OCI-LY3 (cell line): Measurements from ENCODE around the gene UMPS.

ENCODE experiments used
- H2AFZ ChIP-seq: fragments of 200-600, 300-600 bp; shearing (Covaris generic); 2 replicates; pipeline ENCODE4 v1.6.0; 2014; ENCODE audit warnings: antibody characterized with exemption, low read depth, low read length
- H3K27ac ChIP-seq: fragments of 200-600, 300-600 bp; sonication (generic); 2 replicates; pipeline ENCODE4 v1.5.1; 2014; ENCODE audit warnings: mild to moderate bottlenecking, low read length, moderate library complexity, mixed read lengths
- H3K27me3 ChIP-seq: fragments of 200-600, 300-600 bp; sonication (generic); 2 replicates; pipeline ENCODE4 v1.6.1; 2014; ENCODE audit warnings: low read depth, low read length, mixed read lengths
- H3K36me3 ChIP-seq: fragments of 200-600, 300-600 bp; sonication (generic); replicated peaks from 2 replicates; pipeline ENCODE3; 2014; ENCODE audit warnings: low read depth, low read length, mixed read lengths
- H3K4me1 ChIP-seq: fragments of 300-600, 200-600 bp; sonication (generic); 2 replicates; pipeline ENCODE4 v1.6.1; 2014; ENCODE audit warnings: low read length, mixed read lengths
- H3K4me2 ChIP-seq: fragments of 200-600, 300-600 bp; sonication (generic); 2 replicates; pipeline ENCODE4 v1.6.1; 2014; ENCODE audit warnings: low read length, mixed read lengths
- H3K4me3 ChIP-seq: fragments of 300-600, 200-600 bp; sonication (generic); 2 replicates; pipeline ENCODE4 v1.5.1; 2014; ENCODE audit warnings: antibody characterized with exemption, mild to moderate bottlenecking, low read length, moderate library complexity
- H3K79me2 ChIP-seq: fragments of 300-600, 200-600 bp; shearing (Covaris generic); 2 replicates; pipeline ENCODE4 v1.6.1; 2014; ENCODE audit warnings: mild to moderate bottlenecking, low read length, mixed read lengths
- H3K9ac ChIP-seq: fragments of 300-600, 200-600 bp; shearing (Covaris generic); 2 replicates; pipeline ENCODE4 v1.6.0; 2014; ENCODE audit warnings: mild to moderate bottlenecking, low read length, moderate library complexity
- H3K9me3 ChIP-seq: fragments of 200-600, 300-600 bp; shearing (Covaris generic); 2 replicates; pipeline ENCODE4 v1.6.1; 2014; ENCODE audit warnings: low read length, mixed read lengths; ENCODE audit not compliant: insufficient read depth
- H4K20me1 ChIP-seq: fragments of 200-600, 300-600 bp; sonication (generic); 2 replicates; pipeline ENCODE4 v1.6.1; 2016; ENCODE audit warnings: low read length, mixed read lengths; ENCODE audit not compliant: insufficient read depth
- CTCF ChIP-seq: fragments of 200-600, 300-600 bp; sonication (generic); IDR thresholded peaks from 2 replicates; pipeline ENCODE4 v1.5.1; 2014; ENCODE audit warnings: antibody characterized with exemption, low read length, low read depth
- EZH2phosphoT487 ChIP-seq: fragments of 200-600 bp; shearing (Covaris generic); IDR thresholded peaks from 2 replicates; pipeline ENCODE4 v1.6.1; 2018; ENCODE audit warnings: antibody characterized with exemption, mixed run types, low read depth

UMPS gene

DNA sequence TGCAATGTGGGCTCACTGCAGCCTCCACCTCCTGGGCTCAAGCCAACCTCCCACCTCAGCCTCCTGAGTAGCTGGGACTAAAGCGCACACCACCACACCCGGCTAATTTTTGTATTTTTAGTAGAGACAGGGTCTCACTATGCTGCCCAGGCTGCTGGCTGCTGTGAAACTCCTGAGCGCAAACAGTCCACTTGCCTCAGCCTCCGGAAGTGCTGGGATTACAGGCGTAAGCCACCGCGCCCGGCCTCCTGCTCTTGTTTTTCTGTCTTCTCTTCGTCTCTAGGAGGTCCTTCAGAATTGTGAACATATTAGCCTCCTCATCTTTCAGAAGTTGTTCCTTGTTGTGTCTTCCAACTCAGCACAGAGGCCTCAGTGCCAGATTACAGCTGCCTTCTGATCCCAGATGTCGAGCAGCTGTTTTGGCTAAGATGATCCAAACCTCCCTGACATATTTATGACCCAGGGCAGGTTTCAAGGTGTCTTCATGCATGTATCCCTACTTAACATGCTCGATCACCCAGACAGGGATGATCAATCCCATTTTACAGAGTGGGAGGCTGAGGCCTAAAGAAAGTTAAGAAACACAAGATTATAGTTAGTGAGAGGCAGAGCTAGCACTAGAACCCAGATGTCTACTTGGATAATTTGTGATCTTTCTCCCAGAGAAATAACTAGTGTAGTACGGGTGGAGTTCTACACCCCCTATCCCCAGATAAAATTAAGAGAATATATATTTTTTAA is 32.1 kb upstream of the UMPS start:
- H3K9me3 ChIP-seq, result no peaks in the 10 kb centered on the region
- H3K27ac ChIP-seq, result no peak overlapping the region
- no peaks in the 10 kb centered on the region for H3K4me1 ChIP-seq
- no peaks in the 10 kb centered on the region for H4K20me1 ChIP-seq
- TF ChIP-seq EZH2phosphoT487 (no peak), CTCF (no peak)
- H3K4me3 ChIP-seq, result no peak overlapping the region
- H3K9ac ChIP-seq, result no peak overlapping the region
- H2AFZ ChIP-seq, result no peak overlapping the region
- H3K36me3 ChIP-seq, result no peaks in the 10 kb centered on the region
- no peaks in the 10 kb centered on the region for H3K79me2 ChIP-seq
- H3K27me3 ChIP-seq, result peaks cover 30% of the 10 kb centered on the region
- no peak overlapping the region for H3K4me2 ChIP-seq

GRCh38 chr3:124699051-124699450 is 31.2 kb upstream of the UMPS start:
- Histone ChIP-seq H3K9me3 (no peaks in the 10 kb centered on the region), H3K4me1 (no peaks in the 10 kb centered on the region), H3K27me3 (peaks cover 30% of the 10 kb centered on the region), H3K4me3 (no peak overlapping the region), H3K79me2 (no peaks in the 10 kb centered on the region), H3K4me2 (no peak overlapping the region), H2AFZ (no peak overlapping the region), H3K36me3 (no peaks in the 10 kb centered on the region), H3K27ac (no peak overlapping the region), H3K9ac (no peak overlapping the region), H4K20me1 (no peaks in the 10 kb centered on the region)
- TF ChIP-seq CTCF (no peak), EZH2phosphoT487 (no peak)

- Histone ChIP-seq H3K4me1 (no peaks in the 10 kb centered on the region), H3K4me2 (no peak overlapping the region), H3K79me2 (no peaks in the 10 kb centered on the region), H3K9ac (no peak overlapping the region), H2AFZ (no peak overlapping the region), H3K27ac (no peak overlapping the region), H3K36me3 (no peaks in the 10 kb centered on the region), H3K27me3 (peaks cover 26% of the 10 kb centered on the region), H3K9me3 (no peaks in the 10 kb centered on the region), H4K20me1 (no peaks in the 10 kb centered on the region), H3K4me3 (no peak overlapping the region)
- TF ChIP-seq CTCF, result no peak
- no peak for TF ChIP-seq EZH2phosphoT487
Observed at GRCh38 chr3:124699686-124700396, 30.4 kb upstream of the UMPS start.

DNA sequence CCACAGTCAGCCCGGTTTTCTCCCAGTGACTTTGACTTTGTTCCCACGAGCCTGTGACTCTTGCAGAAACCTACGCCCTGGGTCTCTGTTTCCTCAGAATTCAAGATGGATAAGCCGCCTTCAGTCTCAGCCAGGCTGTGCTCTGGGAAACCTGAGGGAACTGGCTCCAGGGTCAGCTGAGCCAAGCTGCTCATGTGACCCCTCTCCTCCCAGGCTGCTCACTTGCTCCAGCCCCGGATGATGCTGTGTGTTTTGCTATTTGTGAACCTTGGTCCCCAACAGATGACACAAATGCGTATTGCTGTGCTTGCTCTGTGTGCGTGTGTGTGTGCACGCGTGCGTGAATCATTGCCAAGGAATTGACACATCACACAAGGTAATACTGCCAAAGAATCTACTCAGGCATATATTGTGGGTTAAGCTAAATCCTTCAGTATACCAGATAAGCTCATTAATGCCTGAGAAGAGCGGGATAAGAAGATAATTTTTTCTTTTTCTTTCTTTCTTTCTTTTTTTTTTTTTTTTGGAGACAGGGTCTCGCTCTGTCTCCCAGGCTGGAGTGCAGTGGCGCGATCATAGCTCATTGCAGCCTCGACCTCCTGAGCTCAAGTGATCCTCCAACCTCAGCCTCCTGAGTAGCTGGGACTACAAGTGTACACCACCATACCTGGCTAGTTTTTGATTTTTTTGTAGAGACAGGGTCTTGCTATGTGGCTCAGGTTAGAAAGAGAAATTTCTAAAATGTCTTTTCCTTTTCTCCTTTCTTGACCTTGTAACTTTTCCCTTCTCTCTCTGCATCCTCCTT is 29.2 kb upstream of the UMPS start:
- H3K4me3 ChIP-seq, result no peak overlapping the region
- H3K9me3 ChIP-seq, result no peaks in the 10 kb centered on the region
- H4K20me1 ChIP-seq, result no peaks in the 10 kb centered on the region
- no peak overlapping the region for H3K4me2 ChIP-seq
- H3K9ac ChIP-seq, result no peak overlapping the region
- H3K79me2 ChIP-seq, result no peaks in the 10 kb centered on the region
- H3K27ac ChIP-seq, result no peak overlapping the region
- H2AFZ ChIP-seq, result no peak overlapping the region
- TF ChIP-seq CTCF (no peak), EZH2phosphoT487 (no peak)
- H3K27me3 ChIP-seq, result peaks cover 27% of the 10 kb centered on the region
- H3K4me1 ChIP-seq, result no peaks in the 10 kb centered on the region
- H3K36me3 ChIP-seq, result no peaks in the 10 kb centered on the region
